ENCODE data around the gene HNRNPA1L2.
"Not testable (repeated sequence)": the region's sequence is repeated elsewhere in the genome, so short reads cannot be mapped to it uniquely, and the experiment has no call there.

HNRNPA1L2 gene

GRCh38 chr13:52642131-52642530 is at the start of gene HNRNPA1L2:
Gene HNRNPA1L2 (plus strand): TSS chr13:52642431. CDS start chr13:52642493, 62 bp downstream.
- DNase-seq: no peak

DNA sequence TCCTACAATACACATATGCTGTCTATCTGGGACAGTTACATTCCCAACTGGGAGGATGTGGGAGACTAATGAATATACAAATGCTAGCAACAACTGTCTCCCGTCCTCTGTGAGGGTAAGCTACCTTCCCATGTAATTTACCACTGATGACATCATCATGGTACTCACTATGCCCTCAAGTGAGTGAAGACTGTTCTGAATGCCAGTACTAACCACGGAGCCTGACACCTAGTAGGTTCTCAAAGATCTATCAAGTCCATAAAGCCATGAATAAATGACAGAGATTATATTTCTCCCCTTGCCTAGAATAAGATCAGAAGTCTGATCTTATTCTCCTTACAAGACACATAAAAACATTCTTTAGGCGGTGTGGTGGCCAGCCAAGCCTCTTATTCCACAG is 49.1 kb upstream of the HNRNPA1L2 start:
- DNase-seq: not testable (repeated sequence)

- not testable (repeated sequence) for DNase-seq
Observed at GRCh38 chr13:52593812-52594211, 48.4 kb upstream of the HNRNPA1L2 start.

DNA sequence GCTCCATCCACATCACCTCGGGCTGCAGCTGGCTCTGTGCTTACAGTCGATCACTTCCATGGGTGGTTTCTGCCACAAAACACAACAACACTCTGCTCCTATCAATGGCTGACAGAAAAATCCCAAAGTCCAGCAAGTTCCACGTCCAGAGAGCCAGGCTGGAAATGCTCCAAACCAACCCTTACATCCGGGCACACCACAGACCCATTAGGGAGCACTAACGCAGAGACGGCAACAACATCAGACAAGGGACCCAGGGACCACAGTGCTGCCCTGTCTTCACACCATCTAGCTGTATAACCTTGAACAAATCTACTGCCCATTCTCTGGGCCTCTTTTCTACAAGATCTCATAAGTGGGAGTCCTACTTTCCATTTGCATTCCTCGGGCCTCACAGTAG is 47.9 kb upstream of the HNRNPA1L2 start:
- not testable (repeated sequence) for DNase-seq

GRCh38 chr13:52597676-52598075 is 44.6 kb upstream of the HNRNPA1L2 start:
- no peak for DNase-seq

- DNase-seq: no peak
Observed at GRCh38 chr13:52599037-52599847, 43.0 kb upstream of the HNRNPA1L2 start.

DNA sequence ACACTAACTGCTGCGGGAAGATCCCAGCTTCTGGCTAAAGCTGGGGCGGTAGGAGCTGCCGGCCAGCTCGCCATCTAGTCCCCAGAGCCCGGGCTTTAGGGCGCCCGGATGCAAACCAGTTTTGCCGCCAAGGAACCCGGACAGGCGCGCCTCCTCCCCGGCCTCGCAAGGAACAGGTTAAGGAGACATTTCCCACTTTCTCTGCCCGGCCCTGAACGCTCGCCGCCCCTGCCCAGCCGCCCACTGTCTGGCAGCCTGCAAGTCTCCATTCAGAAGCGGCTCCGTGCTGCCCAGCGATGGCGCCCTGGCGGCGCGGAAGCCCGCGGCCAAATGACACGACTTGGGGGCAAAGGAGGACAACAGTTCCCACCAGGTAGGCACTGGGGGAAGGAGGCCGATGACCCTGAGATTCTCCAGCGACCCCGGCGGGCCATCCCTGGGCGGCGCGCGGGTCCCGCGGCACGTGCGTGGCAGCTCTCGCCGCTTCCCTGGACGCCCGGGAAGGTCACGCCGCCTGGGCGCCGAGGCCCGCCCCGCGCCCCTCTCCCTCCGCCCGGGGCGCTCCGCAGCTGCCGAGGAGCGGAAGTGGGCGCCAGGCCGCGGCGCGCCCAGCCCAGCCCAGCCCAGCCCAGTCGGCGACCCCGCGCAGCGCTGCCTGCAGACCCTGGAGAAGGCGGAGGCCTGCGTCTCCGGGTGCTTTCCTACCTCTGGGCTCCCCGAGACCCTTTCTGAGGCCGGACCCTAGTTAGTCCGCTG is 42.2 kb upstream of the HNRNPA1L2 start:
- DNase-seq: peak; percentile 29

DNA sequence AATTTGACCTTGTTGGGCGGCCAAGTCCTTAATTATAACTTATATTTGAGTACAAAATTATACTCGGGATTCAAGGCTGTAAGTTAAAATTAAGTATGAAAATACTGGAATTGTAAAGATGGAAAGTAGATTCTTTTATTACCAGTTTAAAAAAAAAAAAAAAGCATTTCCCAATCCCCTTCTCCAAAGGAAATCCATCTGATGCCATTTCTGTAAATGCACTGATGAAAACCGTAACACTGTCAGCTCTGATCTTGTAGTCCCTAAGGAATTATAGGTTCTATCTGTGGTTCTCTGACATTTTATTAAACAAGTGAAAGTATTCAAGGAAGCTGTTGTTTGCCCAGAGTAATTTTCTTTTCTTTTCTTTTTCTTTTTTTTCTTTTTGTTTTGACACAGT is 41.6 kb upstream of the HNRNPA1L2 start:
- no peak for DNase-seq

DNA sequence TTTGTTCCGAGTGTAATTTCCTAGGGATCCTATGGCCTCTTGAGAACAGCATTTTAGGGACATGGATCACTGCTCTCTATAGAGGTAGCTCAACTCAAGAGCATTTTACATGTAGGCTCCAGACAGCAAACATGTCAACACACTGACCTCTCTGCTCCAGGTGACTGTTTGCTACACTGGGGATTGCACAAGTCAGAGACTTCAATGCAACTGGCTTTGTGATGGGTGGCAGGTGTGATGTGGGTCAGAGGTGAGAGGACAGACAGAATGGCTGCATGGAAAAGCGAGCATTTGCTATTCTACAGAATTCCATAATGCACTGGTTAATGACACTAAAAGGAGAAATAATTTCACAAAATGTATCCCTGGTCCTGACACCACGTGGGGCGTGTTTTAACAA is 38.9 kb upstream of the HNRNPA1L2 start:
- DNase-seq: not testable (repeated sequence)

DNA sequence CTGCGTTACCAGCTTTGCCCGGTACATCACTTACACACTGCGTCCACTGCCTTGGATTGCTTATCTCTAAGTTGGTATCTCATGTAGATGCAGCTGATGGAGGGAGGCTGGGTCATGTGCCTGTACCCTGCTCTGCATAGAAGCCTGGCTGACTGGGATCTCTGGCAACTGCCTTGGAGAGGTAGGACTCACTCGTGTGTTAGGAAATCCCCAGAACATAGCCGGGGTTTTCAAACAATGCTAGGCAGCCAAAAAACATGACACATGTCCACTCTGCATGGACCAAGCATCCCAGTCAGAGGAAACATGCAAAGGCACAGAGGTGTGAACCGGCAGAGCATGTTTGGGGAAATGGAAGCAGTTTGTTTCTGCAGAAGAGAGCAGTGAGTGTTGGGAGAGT is 36.1 kb upstream of the HNRNPA1L2 start:
- DNase-seq: not testable (repeated sequence)

DNA sequence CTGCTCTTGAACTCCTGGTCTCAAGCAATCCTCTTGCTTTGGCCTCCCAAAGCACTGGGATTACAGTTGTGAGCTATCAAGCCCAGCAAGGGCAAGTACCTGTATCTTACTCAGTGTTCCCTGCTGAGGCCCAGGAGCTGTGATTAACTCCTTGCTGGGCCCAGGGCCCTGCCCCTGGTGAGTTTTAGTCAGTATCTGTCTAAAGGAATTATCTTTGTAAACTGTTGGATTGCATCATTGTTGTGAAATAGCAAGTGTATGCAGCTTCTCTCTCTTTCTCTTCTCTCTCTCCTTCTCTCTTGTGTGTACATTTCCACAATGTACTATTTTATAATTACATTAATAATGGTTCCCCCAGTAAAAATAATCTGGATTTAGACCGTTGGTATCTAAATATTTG is 35.4 kb upstream of the HNRNPA1L2 start:
- not testable (repeated sequence) for DNase-seq

GRCh38 chr13:52608184-52608583 is 34.0 kb upstream of the HNRNPA1L2 start:
- DNase-seq: not testable (repeated sequence)

GRCh38 chr13:52609013-52609606 is 33.1 kb upstream of the HNRNPA1L2 start:
- DNase-seq: not testable (repeated sequence)

GRCh38 chr13:52610158-52610557 is 32.1 kb upstream of the HNRNPA1L2 start:
- DNase-seq: not testable (repeated sequence)

DNA sequence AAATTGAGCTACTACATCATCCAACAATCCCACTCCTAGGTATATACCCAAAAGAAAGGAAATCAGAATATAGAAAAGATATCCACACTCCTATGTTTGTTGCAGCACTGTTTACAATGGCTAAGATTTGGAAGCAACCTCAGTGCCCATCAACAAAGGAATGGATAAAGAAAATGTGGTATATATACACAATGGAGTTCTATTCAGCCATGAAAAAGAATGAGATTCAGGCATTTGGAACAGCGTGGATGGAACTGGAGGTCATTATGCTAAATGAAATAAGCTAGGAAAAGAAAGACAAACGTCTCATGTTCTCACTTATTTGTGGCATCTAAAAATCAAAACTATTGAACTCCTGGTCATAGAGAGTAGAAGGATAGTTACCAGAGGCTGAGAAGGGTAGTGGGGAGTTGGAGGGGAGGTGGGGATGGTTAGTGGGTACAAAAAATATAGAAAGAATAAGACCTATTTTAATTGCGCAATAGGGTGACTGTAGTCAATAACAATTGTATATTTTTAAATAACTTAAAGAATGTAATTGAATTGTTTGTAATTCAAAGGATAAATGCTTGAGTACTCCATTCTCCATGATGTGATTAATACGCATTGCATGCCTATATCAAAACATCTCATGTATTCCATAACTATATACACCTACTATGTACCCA is 27.0 kb upstream of the HNRNPA1L2 start:
- DNase-seq: no peak

DNA sequence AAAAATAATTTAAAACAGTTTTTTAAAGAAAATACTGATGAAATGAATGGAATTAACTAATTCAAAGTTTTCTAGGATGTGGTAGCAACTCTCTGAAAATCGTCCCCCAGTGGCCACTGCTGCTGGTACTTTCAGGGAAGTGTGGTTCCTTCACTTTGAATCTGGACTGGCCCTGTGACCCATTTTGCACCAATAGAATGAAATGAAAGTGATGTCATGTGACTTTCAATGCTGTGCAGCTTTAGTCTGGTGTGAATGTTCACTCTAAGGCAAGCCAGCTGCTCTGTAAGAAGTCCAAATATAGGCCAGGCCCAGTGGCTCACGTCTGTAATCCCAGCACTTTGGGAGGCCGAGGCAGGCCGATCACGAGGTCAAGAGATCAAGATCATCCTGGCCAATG is 26.4 kb upstream of the HNRNPA1L2 start:
- DNase-seq: peak; percentile 7

DNA sequence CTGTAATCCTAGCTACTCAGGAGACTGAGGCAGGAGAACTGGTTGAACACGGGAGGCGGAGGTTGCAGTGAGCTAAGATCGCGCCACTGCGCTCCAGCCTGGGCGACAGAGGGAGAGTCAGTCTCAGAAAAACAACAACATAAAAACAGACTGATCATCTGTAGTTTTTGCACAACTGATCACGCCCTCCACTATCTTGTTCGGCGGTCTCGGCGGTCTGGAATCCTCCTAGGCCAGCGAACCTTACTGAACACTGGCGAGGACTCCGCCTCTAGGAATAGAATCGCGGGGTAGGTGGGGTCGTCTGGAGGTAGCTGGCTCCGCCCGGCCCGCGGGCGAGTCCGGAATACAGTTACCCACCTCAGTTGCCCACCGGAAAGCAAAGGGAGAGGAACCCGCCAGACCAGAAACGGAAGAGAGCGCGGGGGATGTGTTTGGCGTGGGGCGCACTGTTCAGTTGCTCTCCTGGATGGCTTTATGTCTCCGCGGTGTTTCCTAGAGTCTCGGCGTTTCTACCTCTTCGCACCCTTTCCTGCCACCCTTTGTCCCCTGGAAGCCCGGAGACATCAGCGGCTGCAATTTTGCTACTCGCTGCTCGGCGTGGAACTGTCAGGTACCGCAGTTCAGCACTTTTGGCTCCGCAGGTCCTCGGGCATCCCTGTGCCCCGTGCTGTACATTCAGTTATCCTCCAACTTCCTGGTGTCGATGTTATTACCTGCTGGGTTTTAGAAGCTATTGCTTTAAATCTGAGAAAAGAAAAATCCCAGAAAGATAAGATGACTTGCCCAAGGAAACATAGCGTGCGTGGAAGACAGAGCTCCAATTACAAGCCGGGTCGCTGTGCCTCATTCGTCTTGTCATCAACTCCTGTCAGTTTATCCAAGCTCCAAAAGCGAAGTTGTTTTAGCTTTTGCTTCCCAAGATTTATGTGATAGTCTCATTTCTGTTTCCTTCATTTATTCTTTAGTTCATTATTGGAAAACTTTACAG is 24.9 kb upstream of the HNRNPA1L2 start:
- peak; percentile 90 for DNase-seq

DNA sequence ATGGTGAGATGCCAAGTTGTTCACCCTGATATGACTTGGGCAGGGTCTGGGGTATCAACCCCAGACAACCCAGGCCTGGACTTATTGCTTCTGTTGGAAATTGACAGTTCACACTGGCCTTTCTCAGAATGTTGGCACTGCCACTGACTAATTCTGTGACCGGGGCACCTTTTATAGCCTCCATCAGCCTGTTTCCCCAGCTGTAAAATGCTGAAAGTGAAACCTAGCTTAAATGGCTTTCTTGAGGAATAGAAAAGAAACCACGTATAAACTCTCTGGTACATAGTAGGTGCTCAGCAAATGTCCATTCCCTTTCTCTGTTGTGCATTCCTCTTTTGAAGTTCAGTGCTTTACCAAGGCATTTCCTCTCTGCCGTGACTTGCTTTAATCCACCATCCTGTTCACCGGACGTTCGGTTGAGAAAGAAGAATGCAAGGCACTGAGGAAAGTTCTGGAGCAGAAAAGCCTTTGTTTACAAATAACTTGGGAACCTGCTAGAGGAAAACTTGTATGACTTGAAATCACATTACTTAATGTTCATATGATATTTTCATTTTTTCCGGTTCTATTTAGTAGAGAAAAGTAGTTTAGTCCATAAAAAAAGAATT is 11.0 kb upstream of the HNRNPA1L2 start:
- DNase-seq: not testable (repeated sequence)

- no peak for DNase-seq
Observed at GRCh38 chr13:52638666-52639328, 3.4 kb upstream of the HNRNPA1L2 start.

DNA sequence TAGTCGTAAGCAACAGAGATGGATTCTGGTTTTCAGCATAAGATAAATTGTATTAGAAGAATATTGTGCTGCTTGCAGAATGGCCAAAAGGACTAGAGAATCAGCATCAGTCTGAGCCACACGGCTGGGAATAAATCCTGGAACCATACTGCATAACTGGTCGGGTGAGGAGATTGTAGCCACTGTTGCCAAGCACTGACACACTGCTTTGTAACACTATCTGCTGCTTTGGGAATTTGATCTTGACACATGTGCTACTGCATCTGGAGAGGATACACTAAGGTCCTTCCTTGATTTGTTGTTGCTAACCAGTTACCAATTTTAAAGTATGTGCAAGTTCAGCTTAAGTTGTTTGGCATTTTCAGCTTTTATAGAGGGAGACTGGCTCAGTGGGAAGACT is 1.9 kb downstream of the HNRNPA1L2 start:
- DNase-seq: no peak

- DNase-seq: no peak
Observed at GRCh38 chr13:52646967-52647366, 4.7 kb downstream of the HNRNPA1L2 start.

Measured in stimulated activated CD4-positive, alpha-beta T cell treated with anti-CD3 and anti-CD28 coated beads, Interleukin-15, amount 100 ng/mL, for 24 hours (primary cell).